A673 (cell line): ENCODE data around the gene EFNA2. TPM values are rescaled to one million over a fixed set of nuclear protein-coding genes. Genes with fewer than 3 reads are reported as not detected.

Experiments used
- BruUV-seq: library from RNA; stranded (reverse); fragments of 400-500 nt; replicated peaks from 2 replicates; lab custom pipeline; 2021; lab: Mats Ljungman, UMichigan
- CTCF ChIA-PET: fragments of 300-600 bp; sonication (Branson Sonifier 250); formaldehyde crosslinking; loops from one replicate; lab custom pipeline; 2022; ENCODE audit warnings: antibody characterized with exemption; lab: Charles Lee
- POLR2A ChIA-PET: fragments of 300-600 bp; sonication (Branson Sonifier 250); formaldehyde crosslinking; loops from one replicate; lab custom pipeline; 2022; ENCODE audit warnings: antibody characterized with exemption; ENCODE audit not compliant: low non-redundant PET; lab: Charles Lee
- DNase-seq: peaks from one replicate; pipeline ENCODE4 v3.0.0-alpha.2; 2015; ENCODE audit warnings: low spot score
- H3K27ac ChIP-seq: fragments of 200-600 bp; sonication (generic); 2 replicates; pipeline ENCODE4 v1.5.1; 2016; ENCODE audit warnings: mixed run types, low read depth, mild to moderate bottlenecking, mixed read lengths, antibody characterized with exemption, low read length; ENCODE audit not compliant: poor library complexity, severe bottlenecking
- H3K27me3 ChIP-seq: fragments of 200-600 bp; sonication (generic); replicated peaks from 2 replicates; pipeline ENCODE4 v1.6.1; 2017; ENCODE audit warnings: mixed run types, low read depth, mild to moderate bottlenecking, mixed read lengths, antibody characterized with exemption, low read length; ENCODE audit not compliant: insufficient read depth, poor library complexity
- H3K36me3 ChIP-seq: fragments of 200-600 bp; sonication (generic); 2 replicates; pipeline ENCODE4 v1.6.1; 2016; ENCODE audit warnings: mixed run types, mild to moderate bottlenecking, mixed read lengths, antibody characterized with exemption, low read length; ENCODE audit not compliant: insufficient read depth, poor library complexity, severe bottlenecking
- H3K4me1 ChIP-seq: fragments of 200-600 bp; sonication (generic); 2 replicates; pipeline ENCODE4 v1.6.1; 2017; ENCODE audit warnings: mixed run types, mild to moderate bottlenecking, mixed read lengths, antibody characterized with exemption, low read length; ENCODE audit not compliant: insufficient read depth, poor library complexity, severe bottlenecking
- H3K4me3 ChIP-seq: fragments of 200-600 bp; sonication (generic); 2 replicates; pipeline ENCODE4 v1.5.1; 2016; ENCODE audit warnings: low read depth, mixed run types, mild to moderate bottlenecking, mixed read lengths, low read length; ENCODE audit not compliant: poor library complexity, severe bottlenecking
- H3K9me3 ChIP-seq: fragments of 200-600 bp; sonication (generic); 2 replicates; pipeline ENCODE4 v1.6.1; 2016; ENCODE audit warnings: mixed run types, low read depth, mild to moderate bottlenecking, mixed read lengths, antibody characterized with exemption, low read length; ENCODE audit not compliant: poor library complexity, severe bottlenecking
- CTCF ChIP-seq: fragments of 300-800, 200-600 bp; sonication (generic); conservative IDR thresholded peaks from 2 replicates; pipeline ENCODE4 v1.5.1; 2017; ENCODE audit warnings: low read depth, mild to moderate bottlenecking, antibody characterized with exemption, low read length, moderate library complexity, mixed read lengths
- EZH2 ChIP-seq: fragments of 200-600 bp; sonication (generic); IDR thresholded peaks from 2 replicates; pipeline ENCODE4 v1.6.1; 2017; ENCODE audit warnings: borderline replicate concordance, low read depth, mild to moderate bottlenecking, mixed read lengths, antibody characterized with exemption, low read length; ENCODE audit not compliant: poor library complexity, severe bottlenecking
- intact Hi-C: fragments of 100-400 bp; cut with micrococcal nuclease; formaldehyde crosslinking; loops from one replicate; pipeline ENCODE4 v1.10.0; 2022; ENCODE audit not compliant: unreplicated experiment
- total RNA-seq: library from RNA; stranded (reverse); gene quantifications from 2 replicates; pipeline ENCODE4 v1.2.3, GENCODE V29; 2021

The EFNA2 gene
- total RNA-seq, 1 experiment from 2014 or later: 0.64 TPM

DNA sequence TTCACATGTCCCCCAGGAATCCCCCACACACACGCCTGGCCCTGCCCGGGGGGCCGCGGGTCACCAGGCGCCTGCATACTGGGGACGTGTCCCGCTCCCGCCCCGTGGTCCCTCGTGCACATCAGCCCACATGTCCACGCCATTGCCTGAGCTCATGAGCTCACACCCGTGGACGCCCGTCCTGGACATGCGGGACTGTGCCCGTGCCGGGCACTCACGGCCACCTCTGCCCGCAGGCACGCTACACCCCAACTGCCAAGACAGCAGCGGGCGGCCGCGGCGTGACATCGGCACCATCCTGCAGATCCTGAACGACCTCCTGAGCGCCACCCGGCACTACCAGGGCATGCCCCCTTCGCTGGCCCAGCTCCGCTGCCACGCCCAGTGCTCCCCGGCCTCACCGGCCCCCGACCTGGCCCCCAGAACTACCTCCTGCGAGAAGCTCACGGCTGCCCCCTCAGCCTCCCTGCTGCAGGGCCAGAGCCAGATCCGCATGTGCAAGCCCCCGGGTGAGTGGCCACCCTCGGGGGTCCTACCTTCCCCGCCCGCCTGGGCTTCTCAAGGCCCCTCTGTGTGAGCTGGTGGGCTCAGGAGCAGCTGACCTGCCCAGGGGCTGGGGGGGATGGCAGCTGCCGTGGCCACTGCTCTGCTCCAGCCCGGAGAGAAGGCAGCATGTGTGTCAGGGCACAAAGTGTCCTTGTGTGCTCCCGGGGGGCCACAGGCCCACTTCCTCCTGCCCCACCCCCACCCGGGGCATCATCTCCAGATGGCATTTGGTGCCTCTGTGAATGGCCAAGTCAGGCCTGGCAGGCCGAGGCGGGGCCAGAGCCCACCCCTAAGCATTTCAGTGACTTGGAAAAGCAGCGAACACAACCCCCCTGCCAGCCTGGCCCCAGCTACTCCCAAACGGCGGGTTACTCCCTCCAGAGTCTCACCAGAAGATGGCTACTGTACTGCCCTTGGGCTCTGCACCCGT is 30.2 kb upstream of the EFNA2 start:
- ChIA-PET CTCF (interaction anchor here (1.0 kb wide), 2 partner anchors 11 kb away, joined by 3 read pairs; no protein-coding TSS in a partner anchor), POLR2A (interaction anchor here (0.7 kb wide), 1 partner anchor 13 kb away, joined by 3 read pairs; no protein-coding TSS in a partner anchor)
- DNase-seq: peak; percentile 51
- Histone ChIP-seq H3K36me3 (peaks cover 62% of the 10 kb centered on the region), H3K27ac (peak overlapping the region; percentile 96), H3K9me3 (no peaks in the 10 kb centered on the region), H3K4me3 (no peak overlapping the region), H3K27me3 (no peaks in the 10 kb centered on the region), H3K4me1 (peaks cover 72% of the 10 kb centered on the region)
- TF ChIP-seq CTCF (no peak), EZH2 (no peak)
- intact Hi-C loops: no loop called here
- BruUV-seq: no TSS peak

GRCh38 chr19:1256646-1257474 is 28.8 kb upstream of the EFNA2 start:
- DNase-seq: peak; percentile 38
- TF ChIP-seq CTCF (no peak), EZH2 (no peak)
- Histone ChIP-seq H3K27me3 (no peaks in the 10 kb centered on the region), H3K4me3 (no peak overlapping the region), H3K36me3 (peaks cover 56% of the 10 kb centered on the region), H3K27ac (peak overlapping the region; percentile 77), H3K9me3 (no peaks in the 10 kb centered on the region), H3K4me1 (peaks cover 75% of the 10 kb centered on the region)
- no TSS peak for BruUV-seq
- ChIA-PET POLR2A (interaction anchor here (0.6 to 1.5 kb wide), 3 partner anchors 12 to 172 kb away, joined by 5 to 7 read pairs (median 6); partner anchors contain the start of gene CIRBP), CTCF (no interaction called here)
- intact Hi-C loops: no loop called here

DNA sequence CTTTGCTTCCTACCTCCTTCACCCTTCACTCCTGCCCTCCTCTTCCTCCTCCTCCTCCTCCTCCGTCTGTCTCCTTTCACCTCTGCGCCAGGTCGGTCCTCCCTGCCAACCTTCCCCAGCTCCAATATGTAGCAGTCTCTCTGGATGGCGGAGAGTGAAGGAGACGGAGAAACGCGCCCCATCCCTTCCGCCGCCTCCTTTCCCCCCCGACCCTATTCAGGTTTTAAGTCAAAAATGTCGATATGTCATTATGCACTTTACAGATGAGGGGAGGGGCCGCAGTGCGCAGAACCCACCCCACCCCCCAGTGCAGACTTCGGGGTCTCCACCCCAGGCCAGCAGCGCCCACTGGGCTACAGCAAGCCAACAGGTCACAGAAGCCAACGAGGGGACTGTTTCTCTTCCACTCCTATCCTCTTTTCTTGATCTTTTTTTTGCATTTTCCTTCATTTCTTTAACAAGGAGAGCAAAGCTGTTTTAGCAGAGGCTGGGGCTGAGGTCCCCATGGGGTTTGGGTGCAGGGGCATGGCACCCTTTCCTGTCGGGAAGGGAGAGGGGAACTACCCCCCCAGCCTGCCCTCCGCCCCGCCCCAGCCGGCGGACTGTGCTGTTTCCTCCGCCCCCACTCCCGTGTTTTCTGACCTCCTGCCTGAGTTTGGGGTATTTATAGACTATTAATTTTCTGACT is 28.1 kb upstream of the EFNA2 start:
- no peak overlapping the region for H3K4me3 ChIP-seq
- BruUV-seq: no TSS peak
- H3K36me3 ChIP-seq: peaks cover 49% of the 10 kb centered on the region
- H3K9me3 ChIP-seq: no peaks in the 10 kb centered on the region
- DNase-seq: peak; percentile 46
- POLR2A ChIA-PET: interaction anchor here (0.6 to 1.5 kb wide), 3 partner anchors 8 to 172 kb away, joined by 5 to 10 read pairs (median 7); partner anchors contain the start of gene CIRBP
- intact Hi-C loops: no loop called here
- H3K4me1 ChIP-seq: peaks cover 82% of the 10 kb centered on the region
- no peaks in the 10 kb centered on the region for H3K27me3 ChIP-seq
- CTCF ChIA-PET: no interaction called here
- no peak for TF ChIP-seq EZH2
- no peak for TF ChIP-seq CTCF
- peak overlapping the region; percentile 77 for H3K27ac ChIP-seq
